GM12878 (cell line): Measurements from ENCODE around the gene TSSK2. TPM values are rescaled to one million over a fixed set of nuclear protein-coding genes. Genes with fewer than 3 reads are reported as not detected.

Source experiments
- ATAC-seq: fragments of 200-7000 bp; cut with Tn5 transposase; 3 replicates; pipeline ENCODE4 v1.9.1; 2020; ENCODE audit warnings: mild to moderate bottlenecking, moderate library complexity
- BruUV-seq: library from RNA; stranded (reverse); fragments of 400-500 nt; replicated peaks from 2 replicates; lab custom pipeline; 2021; lab: Mats Ljungman, UMichigan
- CTCF ChIA-PET: fragments of 300-600 bp; sonication (Branson Sonifier 250); formaldehyde crosslinking; extraction: SDS; loops from one replicate; lab custom pipeline; 2021; ENCODE audit warnings: inconsistent platforms; lab: Yijun Ruan, JAX
- POLR2A ChIA-PET: fragments of 350-600 bp; formaldehyde crosslinking; extraction: SDS; loops from one replicate; lab custom pipeline; 2021; ENCODE audit warnings: inconsistent platforms; lab: Charles Lee
- RAD21 ChIA-PET: fragments of 300-600 bp; sonication (Branson Sonifier 250); formaldehyde crosslinking; loops from one replicate; lab custom pipeline; 2023; ENCODE audit warnings: antibody characterized with exemption; ENCODE audit not compliant: unreplicated experiment; lab: Charles Lee
- SMC1A ChIA-PET: fragments of 300-600 bp; sonication (Branson Sonifier 250); formaldehyde crosslinking; loops from one replicate; lab custom pipeline; 2023; ENCODE audit not compliant: unreplicated experiment, uncharacterized antibody; lab: Charles Lee
- DNase-seq: peaks from one replicate; pipeline ENCODE4 v3.0.0-alpha.2; 2011; ENCODE audit warnings: low read depth, low spot score
- FAIRE-seq: peaks from 3 replicates; lab custom pipeline; 2011; peaks lifted over from hg19 to GRCh38; lab: Jason Lieb, UNC
- H2AFZ ChIP-seq: 2 replicates; pipeline ENCODE4 v1.6.0; 2011; ENCODE audit warnings: low read depth, low read length, control low read depth; ENCODE audit not compliant: control insufficient read depth
- H3K27ac ChIP-seq: 2 replicates; pipeline ENCODE4 v1.5.1; 2011; ENCODE audit warnings: control low read depth; ENCODE audit not compliant: control insufficient read depth, insufficient read depth
- H3K27me3 ChIP-seq, 2 experiments: replicated peaks in 1 of 2; 2 replicates each; pipeline versions ENCODE4 v1.6.0 to v1.6.1; 2011; ENCODE audit warnings: low read length in 1 of 2; ENCODE audit not compliant: control insufficient read depth in 2 of 2, insufficient read depth in 2 of 2
- H3K36me3 ChIP-seq, 2 experiments: 2 replicates each; pipeline ENCODE4 v1.5.1; 2011; ENCODE audit warnings: low read length in 1 of 2; ENCODE audit not compliant: control insufficient read depth in 2 of 2, insufficient read depth in 2 of 2
- H3K4me1 ChIP-seq: 2 replicates; pipeline ENCODE4 v1.6.1; 2011; ENCODE audit warnings: mild to moderate bottlenecking, low read length, moderate library complexity, mixed read lengths; ENCODE audit not compliant: control insufficient read depth, insufficient read depth
- H3K4me2 ChIP-seq: 2 replicates; pipeline ENCODE4 v1.6.0; 2011; ENCODE audit warnings: control low read depth; ENCODE audit not compliant: control insufficient read depth, insufficient read depth
- H3K4me3 ChIP-seq: fragments of 200-600 bp; sonication (generic); 2 replicates; pipeline ENCODE4 v1.5.1; 2016
- H3K79me2 ChIP-seq: 2 replicates; pipeline ENCODE4 v1.6.0; 2011; ENCODE audit warnings: low read length; ENCODE audit not compliant: control insufficient read depth, insufficient read depth
- H3K9ac ChIP-seq: 2 replicates; pipeline ENCODE4 v1.8.0; 2011; ENCODE audit warnings: low read length, control low read depth, mixed read lengths; ENCODE audit not compliant: control insufficient read depth, insufficient read depth
- H3K9me3 ChIP-seq: replicated peaks from 3 replicates; pipeline ENCODE4 v1.5.1; 2011; ENCODE audit warnings: mild to moderate bottlenecking, low read length; ENCODE audit not compliant: control insufficient read depth, insufficient read depth
- H4K20me1 ChIP-seq: 2 replicates; pipeline ENCODE4 v1.6.0; 2011; ENCODE audit not compliant: control insufficient read depth, insufficient read depth
- ATF7 ChIP-seq: fragments of 450-650 bp; IDR thresholded peaks from 2 replicates; pipeline ENCODE4 v1.6.1; 2016; ENCODE audit warnings: low read depth, mild to moderate bottlenecking
- CBFB ChIP-seq: IDR thresholded peaks from 2 replicates; pipeline ENCODE4 v1.6.1; 2016; ENCODE audit warnings: antibody characterized with exemption, low read depth
- KAT2A ChIP-seq: conservative IDR thresholded peaks from 2 replicates; pipeline ENCODE4 v1.6.1; 2011; ENCODE audit warnings: low read depth, low read length; ENCODE audit not compliant: control insufficient read depth
- POLR2AphosphoS2 ChIP-seq: IDR thresholded peaks from 2 replicates; pipeline ENCODE4 v1.6.1; 2011; ENCODE audit warnings: low read depth, mild to moderate bottlenecking, low read length, improper control_type of control experiment, moderate library complexity
- SIN3A ChIP-seq: IDR thresholded peaks from 2 replicates; pipeline ENCODE4 v1.6.1; 2012; ENCODE audit warnings: low read depth, low read length, improper control_type of control experiment
- SUPT20H ChIP-seq: IDR thresholded peaks from 2 replicates; pipeline ENCODE4 v1.6.1; 2011; ENCODE audit warnings: low read depth, mild to moderate bottlenecking, low read length, moderate library complexity, borderline replicate concordance; ENCODE audit not compliant: control insufficient read depth
- TAF1 ChIP-seq: IDR thresholded peaks from 2 replicates; pipeline ENCODE4 v1.6.1; 2011; ENCODE audit warnings: mild to moderate bottlenecking, low read depth, low read length, borderline replicate concordance
- TCF12 ChIP-seq: IDR thresholded peaks from 2 replicates; pipeline ENCODE4 v1.6.1; 2011; ENCODE audit warnings: low read depth, mild to moderate bottlenecking, low read length
- TCF3 ChIP-seq: IDR thresholded peaks from 2 replicates; pipeline ENCODE4 v1.6.1; 2012; ENCODE audit warnings: low read depth, mild to moderate bottlenecking, low read length, borderline replicate concordance; ENCODE audit not compliant: insufficient read depth
- ZNF384 ChIP-seq: IDR thresholded peaks from 2 replicates; pipeline ENCODE4 v1.6.1; 2012; ENCODE audit warnings: low read depth, mild to moderate bottlenecking, low read length, improper control_type of control experiment, borderline replicate concordance
- WGBS: methylation state at CpG from one replicate; pipeline ENCODE4 v1.1.6; 2016; ENCODE audit warnings: low lambda C conversion rate; ENCODE audit not compliant: insufficient replicate concordance, insufficient coverage; ENCODE audit errors: missing lambda C conversion rate; 5-methylcytosine and 5-hydroxymethylcytosine counted together
- in situ Hi-C: fragments of 300-500 bp; cut with MboI; formaldehyde crosslinking; loops from 9 replicates; pipeline ENCODE4 v1.14.3; 2018; ENCODE audit warnings: mixed read lengths
- intact Hi-C: fragments of 100-400 bp; cut with micrococcal nuclease; formaldehyde crosslinking; loops from one replicate; pipeline ENCODE4 v1.14.2; 2022; ENCODE audit not compliant: unreplicated experiment
- polyA plus RNA-seq, 11 experiments: library from polyadenylated mRNA; depleted of rRNA in 4 of 11; unstranded in 6 of 11; stranded (reverse) in 5 of 11; fragments of >200 nt; fragmentation: Nextera tagmentation in 4 of 11; fragmentation: Illumina TruSeq in 1 of 11; extraction: Ambion mirVana in 4 of 11; extraction: Trizol in 1 of 11; gene quantifications; 1 replicate in 1 of 11; 2 replicates in 10 of 11; pipeline versions ENCODE4 v1.2.1 to v1.2.3, GENCODE V29; 2011 to 2016; ENCODE audit warnings: inconsistent platforms in 2 of 11, missing spikeins in 2 of 11, low read depth in 1 of 11
- total RNA-seq, 4 experiments: library from RNA; depleted of rRNA in 3 of 4; stranded (reverse); fragments of >200 nt in 3 of 4; fragmentation: Illumina TruSeq in 1 of 4; extraction: Trizol in 1 of 4; gene quantifications; 2 replicates each; pipeline versions ENCODE4 v1.2.1 to v1.2.3, GENCODE V29; 2013 to 2021
- TF ChIP-seq, protein P1 (sequence below): fragments of 450-650 bp; formaldehyde crosslinking; IDR thresholded peaks from 2 replicates; pipeline ENCODE4 v1.4.0; 2020; ENCODE audit warnings: mild to moderate bottlenecking, moderate library complexity
- TF ChIP-seq, protein P2 (sequence below): fragments of 150-350 bp; IDR thresholded peaks from 2 replicates; pipeline ENCODE4 v1.6.1; 2016; ENCODE audit warnings: low read depth, low read length

TSSK2 gene
- total and polyA plus RNA-seq, 10 of the 15 experiments (the other 5 are each of a cell fraction or from before 2014, with no cell fraction given), result 0.03 to 0.17 TPM; not detected in 8

- TF ChIP-seq, protein P1, sequence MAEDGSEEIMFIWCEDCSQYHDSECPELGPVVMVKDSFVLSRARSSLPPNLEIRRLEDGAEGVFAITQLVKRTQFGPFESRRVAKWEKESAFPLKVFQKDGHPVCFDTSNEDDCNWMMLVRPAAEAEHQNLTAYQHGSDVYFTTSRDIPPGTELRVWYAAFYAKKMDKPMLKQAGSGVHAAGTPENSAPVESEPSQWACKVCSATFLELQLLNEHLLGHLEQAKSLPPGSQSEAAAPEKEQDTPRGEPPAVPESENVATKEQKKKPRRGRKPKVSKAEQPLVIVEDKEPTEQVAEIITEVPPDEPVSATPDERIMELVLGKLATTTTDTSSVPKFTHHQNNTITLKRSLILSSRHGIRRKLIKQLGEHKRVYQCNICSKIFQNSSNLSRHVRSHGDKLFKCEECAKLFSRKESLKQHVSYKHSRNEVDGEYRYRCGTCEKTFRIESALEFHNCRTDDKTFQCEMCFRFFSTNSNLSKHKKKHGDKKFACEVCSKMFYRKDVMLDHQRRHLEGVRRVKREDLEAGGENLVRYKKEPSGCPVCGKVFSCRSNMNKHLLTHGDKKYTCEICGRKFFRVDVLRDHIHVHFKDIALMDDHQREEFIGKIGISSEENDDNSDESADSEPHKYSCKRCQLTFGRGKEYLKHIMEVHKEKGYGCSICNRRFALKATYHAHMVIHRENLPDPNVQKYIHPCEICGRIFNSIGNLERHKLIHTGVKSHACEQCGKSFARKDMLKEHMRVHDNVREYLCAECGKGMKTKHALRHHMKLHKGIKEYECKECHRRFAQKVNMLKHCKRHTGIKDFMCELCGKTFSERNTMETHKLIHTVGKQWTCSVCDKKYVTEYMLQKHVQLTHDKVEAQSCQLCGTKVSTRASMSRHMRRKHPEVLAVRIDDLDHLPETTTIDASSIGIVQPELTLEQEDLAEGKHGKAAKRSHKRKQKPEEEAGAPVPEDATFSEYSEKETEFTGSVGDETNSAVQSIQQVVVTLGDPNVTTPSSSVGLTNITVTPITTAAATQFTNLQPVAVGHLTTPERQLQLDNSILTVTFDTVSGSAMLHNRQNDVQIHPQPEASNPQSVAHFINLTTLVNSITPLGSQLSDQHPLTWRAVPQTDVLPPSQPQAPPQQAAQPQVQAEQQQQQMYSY, result no peak
- no peak for TF ChIP-seq TCF12
- TF ChIP-seq SUPT20H, result no peak
- TF ChIP-seq KAT2A, result no peak
- TF ChIP-seq, all 136 proteins: peak for 0
These were observed 14.0 kb upstream of the TSSK2 start (continued) for GRCh38 chr22:19117111-19117512.

GRCh38 chr22:19118329-19118880, 12.7 kb upstream of the TSSK2 start:
- ChIA-PET CTCF (interaction anchor here (0.6 to 1.6 kb wide), 5 partner anchors 8 to 163 kb away, joined by 3 to 10 read pairs (median 6); partner anchors contain the start of gene ESS2), SMC1A (interaction anchor here (0.7 to 2.2 kb wide), 6 partner anchors 9 to 356 kb away, joined by 3 to 14 read pairs (median 6); partner anchors contain the start of gene ESS2), POLR2A (interaction anchor here (0.6 to 0.9 kb wide), 3 partner anchors 26 to 340 kb away, joined by 3 to 7 read pairs (median 3); partner anchors contain the start of gene ESS2), RAD21 (interaction anchor here (0.6 to 2.2 kb wide), 8 partner anchors 13 to 361 kb away, joined by 3 to 14 read pairs (median 5); partner anchors contain the start of genes CDC45, ESS2 and SLC25A1)
- Histone ChIP-seq H3K4me3 (peak overlapping the region; percentile 29; the same call in 1 of the 2 replicates), H3K27ac (peak overlapping the region; percentile 29; the same call in 1 of the 2 replicates), H3K4me1 (peaks cover 24% of the 10 kb centered on the region), H4K20me1 (peaks cover 5% of the 10 kb centered on the region), H3K79me2 (peaks cover 76% of the 10 kb centered on the region), H2AFZ (no peak overlapping the region), H3K4me2 (peak overlapping the region; percentile 85), H3K9ac (0 out of 2 replicates have a peak overlapping the region, but pooled peaks have one; percentile 11), H3K9me3 (no peaks in the 10 kb centered on the region), H3K27me3 (no peaks in the 10 kb centered on the region), H3K36me3 (peaks cover 0 to 3% of the 10 kb centered on the region in 2 experiments; a peak in 2 of 4 replicates)
- intact Hi-C loops, result no loop called here
- ATAC-seq (peak; percentile 58), FAIRE-seq (peak; percentile 96), DNase-seq (peak; percentile 49)
- in situ Hi-C loops, result no loop called here
- BruUV-seq, result no TSS peak
- 16% methylated on average over 3 of the region's 4 CpGs for WGBS
- TF ChIP-seq ZNF384 (0 out of 2 replicates have a peak, but pooled peaks have one; percentile 23), TAF1 (no peak), TCF3 (peak; percentile 85), CBFB (no peak), POLR2AphosphoS2 (no peak), SUPT20H (no peak), SIN3A (no peak), ATF7 (no peak)
- TF ChIP-seq, protein P2, sequence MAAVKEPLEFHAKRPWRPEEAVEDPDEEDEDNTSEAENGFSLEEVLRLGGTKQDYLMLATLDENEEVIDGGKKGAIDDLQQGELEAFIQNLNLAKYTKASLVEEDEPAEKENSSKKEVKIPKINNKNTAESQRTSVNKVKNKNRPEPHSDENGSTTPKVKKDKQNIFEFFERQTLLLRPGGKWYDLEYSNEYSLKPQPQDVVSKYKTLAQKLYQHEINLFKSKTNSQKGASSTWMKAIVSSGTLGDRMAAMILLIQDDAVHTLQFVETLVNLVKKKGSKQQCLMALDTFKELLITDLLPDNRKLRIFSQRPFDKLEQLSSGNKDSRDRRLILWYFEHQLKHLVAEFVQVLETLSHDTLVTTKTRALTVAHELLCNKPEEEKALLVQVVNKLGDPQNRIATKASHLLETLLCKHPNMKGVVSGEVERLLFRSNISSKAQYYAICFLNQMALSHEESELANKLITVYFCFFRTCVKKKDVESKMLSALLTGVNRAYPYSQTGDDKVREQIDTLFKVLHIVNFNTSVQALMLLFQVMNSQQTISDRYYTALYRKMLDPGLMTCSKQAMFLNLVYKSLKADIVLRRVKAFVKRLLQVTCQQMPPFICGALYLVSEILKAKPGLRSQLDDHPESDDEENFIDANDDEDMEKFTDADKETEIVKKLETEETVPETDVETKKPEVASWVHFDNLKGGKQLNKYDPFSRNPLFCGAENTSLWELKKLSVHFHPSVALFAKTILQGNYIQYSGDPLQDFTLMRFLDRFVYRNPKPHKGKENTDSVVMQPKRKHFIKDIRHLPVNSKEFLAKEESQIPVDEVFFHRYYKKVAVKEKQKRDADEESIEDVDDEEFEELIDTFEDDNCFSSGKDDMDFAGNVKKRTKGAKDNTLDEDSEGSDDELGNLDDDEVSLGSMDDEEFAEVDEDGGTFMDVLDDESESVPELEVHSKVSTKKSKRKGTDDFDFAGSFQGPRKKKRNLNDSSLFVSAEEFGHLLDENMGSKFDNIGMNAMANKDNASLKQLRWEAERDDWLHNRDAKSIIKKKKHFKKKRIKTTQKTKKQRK, result no peak
